ENCODE results near the gene PPIP5K2.
A peak's percentile ranks its signal among the peaks of the same experiment; 100 is the strongest.
"Not testable (repeated sequence)": the region's sequence is repeated elsewhere in the genome, so short reads cannot be mapped to it uniquely, and the experiment has no call there.

Gene PPIP5K2
- total RNA-seq = 94.4 to 327 (median 216) reads per million in 18 experiments

DNA sequence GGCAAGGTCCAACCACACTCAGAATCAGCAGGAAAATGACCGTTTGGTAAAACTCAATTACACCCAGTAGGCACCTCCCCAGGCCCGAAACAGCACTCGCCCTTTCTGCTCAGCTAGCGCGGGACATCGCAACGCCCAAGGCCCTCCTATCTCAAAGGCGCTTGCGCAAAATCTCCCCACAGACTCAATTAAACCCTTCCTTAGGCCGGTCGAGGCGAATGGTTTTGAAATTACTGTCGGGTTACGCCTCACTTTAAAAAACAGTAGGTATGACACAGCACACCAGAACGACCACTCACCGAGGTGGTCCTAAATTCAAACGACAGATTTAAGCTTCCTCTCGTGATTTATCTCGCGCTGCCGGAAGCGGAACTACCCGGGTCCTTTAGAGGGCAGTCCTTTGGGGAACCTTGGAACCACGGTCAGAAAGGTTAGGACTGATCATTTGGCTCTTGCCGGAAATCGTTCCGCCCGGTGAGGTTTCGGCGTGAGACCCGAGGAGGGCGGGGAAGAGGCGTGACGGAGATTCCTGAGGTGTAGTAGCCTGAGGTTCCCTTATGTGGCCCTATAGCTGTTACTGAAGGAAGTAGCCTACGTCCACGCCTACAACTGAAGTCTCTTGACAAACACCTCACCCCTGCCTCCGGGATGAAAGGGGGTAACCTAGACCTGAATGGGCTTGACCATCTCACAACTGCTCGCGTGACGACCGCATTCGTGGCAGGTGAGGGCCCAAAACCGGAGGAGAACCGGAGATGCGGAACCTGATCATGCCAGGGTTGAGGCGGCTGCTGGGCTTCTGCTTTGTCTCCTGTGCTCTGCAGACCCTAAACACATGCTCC is at the start of gene PPIP5K2, which contains the start of gene GIN1:
PPIP5K2 (plus strand) TSS at position 537 of the 842 bp plus-strand sequence. CDS start 9,289 bp downstream, outside the sequence.
GIN1 (minus strand) TSS at position 374 of the 842 bp plus-strand sequence. CDS start 11,431 bp downstream, outside the sequence.
- peak; percentile 99 for DNase-seq

DNA sequence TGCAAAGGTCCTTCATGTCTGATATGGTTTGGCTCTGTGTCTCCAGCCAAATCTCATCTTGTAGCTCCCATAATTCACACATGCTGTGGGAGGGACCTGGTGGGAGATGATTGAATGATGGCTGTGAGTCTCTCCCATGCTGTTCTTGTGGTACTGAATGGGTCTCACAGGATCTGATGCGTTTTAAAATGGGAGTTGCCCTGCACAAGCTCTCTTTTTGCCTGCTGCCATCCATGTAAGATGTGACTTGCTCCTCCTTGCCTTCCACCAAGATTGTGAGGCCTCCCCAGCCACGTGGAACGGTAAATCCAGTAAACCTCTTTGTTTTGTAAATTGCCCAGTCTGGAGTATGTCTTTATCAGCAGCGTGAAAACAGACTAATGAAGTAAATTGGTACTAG is 46.6 kb upstream of the PPIP5K2 start:
- DNase-seq = not testable (repeated sequence)

DNA sequence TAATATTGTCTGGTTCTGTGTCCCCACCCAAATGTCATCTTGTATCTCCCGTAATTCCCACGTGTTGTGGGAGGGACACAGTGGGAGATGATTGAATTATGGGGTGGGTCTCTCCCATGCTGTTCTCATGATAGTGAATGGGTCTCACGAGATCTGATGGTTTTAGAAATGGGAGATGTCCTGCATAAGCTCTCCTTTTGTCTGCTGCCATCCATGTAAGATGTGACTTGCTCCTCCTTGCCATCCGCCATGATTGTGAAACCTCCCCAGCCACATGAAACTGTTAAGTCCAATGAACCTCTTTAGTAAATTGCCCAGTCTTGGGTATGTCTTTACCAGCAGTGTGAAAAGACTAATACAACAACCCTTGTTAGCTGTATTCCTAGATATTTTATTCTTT is 44.7 kb upstream of the PPIP5K2 start:
- no peak for DNase-seq

DNA sequence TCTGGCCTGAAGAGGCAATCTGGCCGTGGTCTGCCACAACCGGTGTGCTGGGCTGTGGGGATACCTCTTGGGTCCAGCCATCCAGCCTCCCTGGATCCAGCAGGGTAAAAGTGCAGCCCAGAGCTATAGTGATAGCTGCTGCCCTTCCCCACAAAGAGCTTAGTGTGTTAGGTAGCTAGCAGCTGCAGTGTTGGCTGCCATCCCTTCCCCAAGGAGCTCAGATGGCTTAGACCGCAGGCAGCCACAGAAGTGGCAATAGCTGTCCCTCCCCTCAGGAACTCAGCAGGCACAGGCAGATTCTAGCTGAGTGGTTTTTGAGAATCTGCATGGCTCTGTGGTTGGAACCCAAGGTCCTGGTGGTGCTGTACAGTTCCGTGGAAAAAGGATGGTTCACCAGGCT is 40.3 kb upstream of the PPIP5K2 start:
- DNase-seq = no peak

DNA sequence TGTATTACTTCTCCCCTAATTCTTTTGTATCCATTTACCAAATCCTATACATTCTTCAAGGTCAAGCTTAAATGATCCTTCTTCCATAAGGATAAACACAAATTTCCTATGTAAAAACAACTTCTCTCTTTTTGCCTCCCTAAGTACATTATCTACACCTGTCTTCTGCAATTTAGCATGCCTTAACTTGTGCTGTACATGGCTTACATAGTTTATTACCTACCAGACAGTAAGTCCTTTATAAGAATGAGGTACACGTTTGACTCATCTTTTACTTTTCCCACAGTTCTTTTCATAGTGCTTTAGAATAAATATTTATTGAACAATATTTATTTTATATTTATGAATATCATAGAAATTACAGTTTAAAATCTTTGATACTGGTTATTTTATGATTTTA is 33.6 kb upstream of the PPIP5K2 start:
- DNase-seq = no peak

DNA sequence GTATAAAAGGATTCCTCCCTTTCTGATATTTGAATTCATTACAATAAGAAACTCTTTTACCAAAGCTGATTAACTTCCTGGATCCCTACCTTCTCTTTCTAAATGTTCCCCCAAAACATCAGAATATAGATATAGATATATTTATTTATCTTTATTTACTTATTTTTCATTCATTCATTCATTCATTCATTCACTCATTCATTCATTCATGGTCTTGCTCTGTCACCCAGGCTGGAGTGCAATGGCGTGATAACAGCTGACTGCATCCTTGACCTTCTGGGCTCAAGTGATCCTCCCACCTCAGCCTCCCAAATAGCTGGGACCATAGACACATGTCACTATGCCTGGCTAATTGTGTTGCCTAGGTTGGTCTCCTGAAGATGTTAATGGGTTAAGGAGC is 30.8 kb upstream of the PPIP5K2 start:
- DNase-seq = no peak

DNA sequence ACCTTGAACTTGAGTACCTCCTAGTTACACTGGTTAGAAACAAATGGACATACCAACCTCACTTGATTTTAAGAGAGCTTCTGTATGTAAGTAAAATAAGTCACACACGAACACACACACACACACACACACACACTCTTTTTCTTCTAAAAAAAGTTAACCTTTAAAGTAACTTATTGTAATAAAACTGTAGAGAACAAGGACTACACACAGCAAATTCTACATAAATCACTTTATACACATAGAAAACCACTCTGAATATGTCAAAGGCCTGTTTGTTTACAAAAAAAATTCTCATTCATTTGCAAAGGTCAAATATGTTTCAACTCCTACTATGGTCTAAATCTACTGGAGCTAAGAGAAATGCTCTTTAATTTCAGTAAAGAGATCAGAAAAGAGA is 29.3 kb upstream of the PPIP5K2 start:
- DNase-seq = no peak

DNA sequence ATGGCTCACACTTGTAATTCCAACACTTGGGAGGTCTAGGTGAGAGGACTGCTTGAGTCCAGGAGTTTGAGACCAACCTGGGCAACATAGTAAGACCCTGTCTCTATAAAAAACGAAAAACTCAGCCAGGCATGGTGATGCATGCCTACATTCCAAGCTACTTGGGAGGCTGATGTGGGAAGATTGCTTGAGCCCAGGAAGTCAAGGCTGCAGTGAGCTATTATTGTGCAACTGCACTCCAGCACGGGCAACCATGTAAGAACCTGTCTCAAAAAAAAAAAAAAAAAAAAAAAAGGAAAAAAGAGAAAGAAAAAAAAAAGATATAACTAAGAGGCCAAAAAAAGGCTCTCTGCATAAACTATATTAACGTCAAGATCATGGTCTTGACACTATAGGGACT is 27.4 kb upstream of the PPIP5K2 start:
- DNase-seq = no peak

DNA sequence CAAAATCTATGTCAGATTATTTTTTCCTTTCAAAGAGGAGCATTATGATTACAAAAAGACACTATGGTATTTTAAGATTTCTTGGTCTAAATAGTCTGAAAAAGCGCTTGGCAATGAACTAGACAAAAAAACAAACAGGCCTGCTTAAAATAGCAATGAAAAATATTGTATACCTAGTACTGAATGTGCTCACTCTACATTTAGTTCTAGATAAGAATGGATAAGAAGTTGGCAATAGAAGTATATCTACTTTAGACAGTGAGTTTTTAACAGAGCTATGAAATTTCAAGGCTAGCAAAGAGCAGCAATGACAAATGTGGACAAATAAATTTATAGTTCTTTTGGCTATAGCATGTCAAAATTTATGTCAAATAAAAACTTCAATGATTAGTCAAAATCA is 26.4 kb upstream of the PPIP5K2 start:
- DNase-seq = no peak

DNA sequence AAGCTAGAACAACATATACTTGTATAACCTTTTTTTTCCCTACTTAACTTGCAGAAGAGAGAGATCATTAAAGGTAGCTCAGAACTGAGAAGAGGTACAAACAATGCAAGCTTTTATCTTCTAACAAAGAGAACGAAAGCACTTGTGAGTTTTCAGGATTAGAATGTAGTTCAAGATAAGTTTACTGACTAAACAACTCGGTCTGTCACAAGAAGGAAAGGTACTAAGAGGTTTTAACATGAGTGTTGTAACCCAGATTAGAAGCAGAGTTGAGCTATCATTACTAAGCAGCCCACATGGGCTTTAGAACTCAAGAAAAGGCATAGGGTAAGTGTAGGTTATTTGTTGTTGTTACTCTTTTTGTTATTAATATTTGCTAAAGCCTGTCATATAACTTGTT is 25.4 kb upstream of the PPIP5K2 start:
- DNase-seq = no peak

DNA sequence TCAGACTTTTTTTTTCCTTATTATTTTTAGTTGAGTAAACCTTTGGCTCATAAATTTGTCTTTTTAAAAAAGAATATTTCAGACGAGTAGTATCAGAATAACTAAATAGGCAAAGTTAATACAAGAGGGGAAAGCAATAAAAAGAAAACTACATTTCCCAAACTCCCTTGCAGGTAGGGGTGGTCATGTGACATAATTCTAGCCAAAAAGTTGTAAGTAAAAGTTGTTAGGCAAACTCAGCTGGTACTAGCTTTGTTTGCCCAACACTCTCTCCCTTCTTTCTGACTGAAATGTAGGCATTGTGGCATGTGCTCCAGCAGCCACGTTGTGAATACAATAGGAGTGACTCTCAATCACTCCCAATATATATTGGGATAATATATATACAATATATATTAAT is 21.1 kb upstream of the PPIP5K2 start:
- no peak for DNase-seq

DNA sequence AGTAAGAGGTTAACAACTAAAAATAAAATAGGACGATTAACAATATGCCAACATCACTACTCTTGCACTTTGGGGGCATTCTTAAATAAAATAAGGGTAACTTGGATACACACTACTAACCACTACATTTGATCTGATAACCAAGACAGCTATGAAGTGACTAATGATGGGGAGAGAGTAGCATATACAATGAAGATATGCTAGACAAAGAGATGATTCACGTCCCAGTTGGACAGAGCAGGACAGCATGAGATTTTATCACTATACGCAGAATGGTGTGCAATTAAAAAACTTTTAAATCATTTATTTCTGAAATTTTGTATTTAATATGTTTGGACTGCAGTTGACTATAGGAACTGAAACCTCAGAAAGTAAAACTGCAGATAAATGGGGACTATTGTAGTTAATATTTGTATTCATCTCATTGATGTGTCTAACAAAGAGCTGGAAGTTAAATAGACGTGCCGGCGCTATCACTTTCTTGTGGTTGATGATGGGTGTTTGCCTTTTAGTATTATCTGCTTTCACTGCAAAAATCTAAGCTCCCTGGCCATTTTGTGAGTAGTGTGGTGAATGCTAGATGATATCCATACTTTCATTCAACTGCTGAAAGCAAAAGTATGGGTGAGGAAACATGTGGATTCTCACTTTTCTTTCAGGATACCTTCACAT is 18.9 kb upstream of the PPIP5K2 start:
- no peak for DNase-seq

DNA sequence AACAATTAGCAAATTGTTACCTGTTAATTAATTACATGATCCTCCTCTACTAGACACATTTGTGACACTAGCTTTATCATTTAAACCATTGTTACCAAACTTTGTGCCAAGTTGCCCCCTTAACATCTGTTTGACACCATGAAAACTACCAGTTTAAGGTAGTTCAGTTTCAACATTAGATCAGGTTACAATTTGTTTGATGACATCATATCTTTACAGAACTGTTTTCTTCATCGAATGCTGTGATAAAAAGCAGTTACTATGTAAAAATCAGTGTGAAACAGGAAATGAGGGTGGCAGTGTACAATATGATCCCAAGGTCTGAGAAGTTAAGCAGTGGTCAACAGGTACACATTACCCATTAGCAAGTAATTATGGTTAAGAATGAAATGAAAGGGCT is 17.9 kb upstream of the PPIP5K2 start:
- DNase-seq = no peak

DNA sequence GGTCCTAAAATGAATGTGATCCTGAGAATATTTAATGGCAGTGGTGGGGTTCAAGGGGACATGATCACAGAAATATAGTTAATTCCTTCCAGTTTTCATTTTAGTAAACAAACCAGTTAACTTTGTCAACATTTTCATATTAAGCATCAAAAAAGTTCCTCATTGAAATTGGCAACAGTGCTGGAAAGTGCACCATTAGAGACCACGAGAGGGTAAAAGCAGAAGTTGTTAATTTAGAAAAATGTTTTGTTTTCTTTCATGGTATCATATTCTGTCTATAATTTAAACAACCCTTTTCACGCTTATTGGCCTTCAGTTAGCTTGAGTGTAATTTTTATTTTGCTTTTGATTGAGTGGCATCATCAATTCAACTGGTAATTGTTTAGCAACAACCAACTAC is 12.0 kb upstream of the PPIP5K2 start:
- no peak for DNase-seq

DNA sequence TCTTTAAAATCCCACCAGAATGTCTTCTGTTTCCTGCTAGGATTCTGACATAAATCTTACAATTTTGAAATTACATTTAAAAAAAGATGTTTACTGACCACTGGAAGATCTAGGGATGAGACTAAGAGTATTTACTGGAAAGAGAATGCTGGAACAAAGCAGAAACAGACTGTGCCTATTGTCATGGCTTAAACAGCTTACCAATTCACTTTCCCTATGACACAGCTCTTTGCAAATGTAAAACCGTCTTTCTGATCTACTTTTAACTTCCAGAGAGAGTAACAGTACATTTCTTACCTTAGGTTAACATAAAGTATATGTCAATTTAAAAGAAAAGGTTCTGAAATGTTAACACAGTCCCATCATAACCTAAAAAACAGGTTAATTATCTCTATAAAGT is 10.8 kb upstream of the PPIP5K2 start:
- no peak for DNase-seq

DNA sequence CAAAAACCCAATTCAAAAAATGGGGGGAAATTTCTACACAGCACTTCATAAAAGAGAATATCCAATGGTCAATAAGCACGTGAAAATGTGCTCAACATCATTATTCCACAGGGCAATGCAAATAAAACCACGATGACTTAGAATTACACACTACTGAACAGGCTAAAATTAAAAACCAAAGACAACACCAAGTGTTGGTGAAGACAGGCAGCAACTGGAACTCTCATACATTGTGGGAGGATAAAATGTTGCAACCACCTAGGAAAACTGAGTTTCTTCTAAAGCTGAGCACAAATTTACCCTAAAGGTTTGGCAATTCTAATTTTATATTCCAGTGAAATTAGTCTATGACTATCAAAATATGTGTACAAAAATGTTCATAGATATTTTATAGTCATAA is 9.7 kb upstream of the PPIP5K2 start:
- no peak for DNase-seq

DNA sequence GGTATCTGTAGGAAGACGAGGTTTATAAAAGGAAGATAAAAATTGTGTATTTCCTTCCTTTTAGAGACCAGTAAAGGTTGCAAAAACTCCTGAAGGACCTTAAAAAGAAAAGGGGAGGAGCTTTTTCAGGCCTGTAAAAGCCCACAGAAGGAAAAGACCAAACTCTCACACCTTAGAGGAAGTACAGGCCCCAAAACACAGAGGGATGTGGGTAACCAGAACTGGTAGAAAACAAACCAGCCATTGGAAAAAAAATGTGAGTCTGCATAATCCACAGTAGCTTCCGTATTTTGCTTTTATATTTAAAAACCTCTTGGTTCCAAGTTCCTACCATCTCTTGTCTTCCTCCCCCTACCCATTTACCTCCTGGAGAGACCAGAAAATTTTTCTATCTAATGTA is 8.6 kb upstream of the PPIP5K2 start:
- peak; percentile 15 to 47 for DNase-seq

DNA sequence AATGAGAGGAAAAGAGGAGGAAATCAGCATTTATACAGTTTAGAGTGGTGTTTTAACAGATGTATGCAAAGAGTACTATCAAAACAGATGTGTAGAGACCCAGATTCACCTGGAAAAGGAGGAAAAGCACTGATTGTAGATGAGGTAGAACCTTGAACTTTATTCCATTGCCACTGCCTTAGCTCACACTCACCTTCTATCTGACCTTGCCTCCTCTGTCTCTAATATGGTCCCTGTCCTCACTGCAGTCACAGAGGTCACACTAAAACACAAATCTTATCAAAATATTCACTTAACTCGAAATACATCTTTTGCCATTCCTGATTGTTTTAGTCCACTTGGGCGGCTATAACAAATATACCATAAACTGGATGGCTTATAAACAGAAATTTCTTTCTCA is 7.2 kb upstream of the PPIP5K2 start:
- no peak for DNase-seq

DNA sequence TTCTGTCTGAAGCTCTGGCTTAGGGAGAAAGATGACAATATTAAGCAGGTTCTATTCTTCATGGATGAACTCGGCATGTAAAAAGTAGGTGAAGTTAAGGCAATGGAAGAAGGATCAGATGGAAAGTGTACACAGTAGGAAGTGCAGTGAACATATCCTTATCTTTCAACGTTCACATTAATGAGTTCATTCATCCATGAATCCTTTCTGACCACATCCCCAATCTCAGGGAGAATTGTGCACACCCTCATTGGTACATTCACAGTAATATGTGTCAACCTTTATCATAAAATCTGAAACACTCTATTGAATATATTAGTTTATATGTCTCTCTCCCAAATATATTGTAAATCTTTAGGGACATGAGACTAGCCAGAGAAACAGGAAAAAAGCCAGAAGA is 5.7 kb upstream of the PPIP5K2 start:
- DNase-seq = no peak

DNA sequence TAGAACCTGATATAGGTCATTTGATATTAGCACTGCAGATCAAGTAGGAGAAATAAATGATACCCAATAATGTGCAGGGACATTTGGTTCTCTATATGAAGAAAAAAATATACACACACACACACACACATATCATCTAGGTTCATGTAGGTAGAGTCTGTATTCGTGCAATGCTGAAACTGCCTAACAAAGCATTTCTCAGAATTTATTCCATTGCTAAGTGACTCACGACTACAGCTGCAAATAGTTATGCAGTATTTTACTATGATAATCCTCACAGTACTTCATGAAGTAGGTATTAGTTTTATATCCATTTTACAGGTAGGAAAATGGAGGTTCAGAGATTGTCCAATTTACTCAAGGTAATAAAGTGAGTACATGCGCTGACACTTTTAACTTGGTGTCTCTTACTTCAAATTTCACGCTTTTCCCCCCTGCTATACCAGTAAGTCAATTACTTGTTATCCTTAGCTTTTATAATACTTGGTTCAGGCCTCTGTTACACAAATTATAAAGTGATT is 2.6 kb upstream of the PPIP5K2 start:
- DNase-seq = no peak

DNA sequence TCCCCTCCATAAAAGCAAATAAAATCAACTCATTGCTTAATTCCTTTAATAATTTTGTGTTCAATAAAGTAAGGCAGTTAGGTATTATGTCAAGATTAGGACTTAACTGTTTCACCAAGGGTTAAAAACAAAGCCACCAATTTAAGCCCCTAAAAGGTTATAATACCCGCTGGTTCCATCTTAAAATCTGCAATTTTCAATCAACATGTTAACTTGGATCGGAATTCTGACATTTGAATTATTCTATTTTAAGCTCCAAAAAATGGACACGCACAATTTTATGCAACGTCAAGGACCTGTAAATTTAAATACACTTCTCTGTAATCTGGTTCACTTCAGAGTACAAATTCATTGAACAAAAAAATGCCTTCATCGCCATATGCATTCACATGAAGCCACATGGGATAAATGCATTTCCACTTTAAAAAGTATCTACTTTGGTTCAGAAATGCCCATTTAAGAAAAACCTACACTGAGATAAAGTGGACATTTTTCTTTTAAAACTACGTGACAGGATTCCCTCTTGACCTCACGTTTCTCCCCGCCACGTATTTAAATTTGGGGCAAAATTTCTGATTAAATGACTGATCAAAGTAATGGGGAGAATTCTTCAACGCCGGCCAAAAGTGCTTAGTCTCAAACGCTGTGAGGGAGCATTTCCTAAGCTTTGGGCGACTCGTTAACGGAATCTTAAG is 884 bp upstream of the PPIP5K2 start:
- DNase-seq = peak in 1 of 2 donors; percentile 52

DNA sequence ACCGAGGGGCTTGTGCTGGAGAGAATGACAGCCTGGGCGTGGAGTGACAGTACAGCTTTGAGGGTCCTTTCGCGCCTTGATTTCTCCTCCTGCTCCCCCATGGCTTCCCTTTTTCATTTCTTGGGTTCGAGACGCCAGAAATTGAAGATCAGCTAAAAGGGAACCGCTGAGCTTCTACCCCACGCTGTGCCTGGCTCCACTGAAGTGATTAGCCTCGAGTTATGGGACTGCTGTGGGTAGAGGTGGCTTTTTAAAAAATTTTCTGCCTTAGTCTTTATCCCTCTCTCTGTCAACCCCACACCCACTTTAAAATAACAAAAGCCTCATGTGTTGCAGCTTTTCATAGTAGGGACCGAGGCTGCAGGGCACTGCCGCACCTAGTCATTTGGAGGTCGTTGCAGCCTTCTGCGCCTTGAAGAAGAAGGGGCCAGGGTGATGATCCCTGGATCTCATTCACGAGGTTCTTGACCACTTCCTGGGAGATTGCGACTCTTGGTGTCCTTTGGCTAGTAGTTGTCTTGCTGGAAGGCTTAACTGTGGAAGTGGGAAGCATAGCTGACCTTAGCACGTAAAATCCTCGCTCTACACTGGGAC is 603 bp downstream of the PPIP5K2 start:
- DNase-seq = peak; percentile 63 to 74

DNA sequence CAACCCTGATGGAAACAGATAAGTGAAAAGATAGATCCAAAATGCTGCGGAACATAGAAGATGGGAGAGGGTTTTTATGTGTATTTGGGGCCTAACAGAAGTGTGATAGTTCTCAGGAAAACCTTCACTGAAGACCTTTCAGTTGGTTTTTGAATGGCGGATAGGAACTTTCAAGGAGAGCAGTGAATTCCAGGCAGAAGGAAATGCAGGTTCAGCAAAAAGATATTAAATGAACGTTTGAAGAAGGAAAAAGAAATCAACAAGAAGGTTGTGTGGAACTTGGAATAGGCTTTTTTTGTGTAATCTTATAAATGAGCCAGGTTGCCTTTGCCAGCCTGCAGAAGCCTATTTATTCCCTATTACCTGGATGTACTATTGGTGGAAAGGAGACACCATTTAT is 2.1 kb downstream of the PPIP5K2 start:
- no peak for DNase-seq
